ENCODE measurements around the gene MYB.

Gene MYB

DNA sequence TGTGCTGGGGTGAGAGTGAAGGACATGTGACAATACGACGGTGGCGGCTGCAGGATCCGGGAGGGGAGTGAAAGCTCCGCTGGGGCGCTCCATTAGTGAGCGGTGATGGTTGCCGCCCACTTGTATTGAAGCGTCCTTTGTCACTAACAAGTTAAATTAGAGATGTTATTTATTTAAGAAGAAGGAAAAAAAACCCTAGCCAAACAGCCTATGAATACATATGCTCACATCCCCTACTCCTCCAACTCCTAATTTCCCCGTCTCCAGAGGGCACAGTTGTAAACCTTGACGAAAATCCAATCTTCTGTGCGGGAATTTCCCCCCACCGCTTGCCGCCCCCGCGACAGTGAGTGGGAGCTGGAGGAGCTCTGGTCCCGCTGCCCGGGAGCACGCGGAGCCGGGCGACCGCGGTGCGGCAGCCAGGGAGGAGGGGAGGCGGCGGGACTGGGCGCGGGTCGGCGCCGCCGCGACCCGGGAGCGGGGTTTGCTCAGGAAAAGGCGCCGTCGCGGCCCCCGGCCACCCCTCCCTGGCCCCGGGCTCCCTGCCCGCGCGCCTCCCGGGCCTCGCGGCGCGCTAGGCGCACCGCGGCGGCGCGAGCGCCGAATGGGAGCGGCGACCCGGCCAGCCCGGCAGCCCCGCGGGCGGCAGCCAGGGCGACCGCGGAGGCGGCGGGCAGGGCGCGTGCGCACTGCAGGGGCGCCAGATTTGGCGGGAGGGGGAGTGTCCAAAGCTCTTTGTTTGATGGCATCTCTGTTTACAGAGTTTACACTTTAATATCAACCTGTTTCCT is at the start of gene MYB:
TSS of gene MYB (plus strand) at position 767 of the 791 bp plus-strand sequence. CDS start 206 bp downstream, outside the sequence.
- TF ChIP-seq CTCF (conservative IDR thresholded peaks at IDR 0.05; ENCODE audit: low read depth, low read length) = no peak
- Histone ChIP-seq H3K9ac (peak within 1 kb of the TSS; percentile 88), H3K36me3 (ENCODE audit: insufficient read depth) (peaks cover 3% of the 10 kb centered on the region; the same call in 1 of the 2 replicates), H3K27me3 (ENCODE audit: insufficient read depth, low read depth) (no peaks in the 10 kb centered on the region), H3K27ac (peak within 1 kb of the TSS; percentile 93), H3K4me2 (peak within 1 kb of the TSS; percentile 76), H3K4me3 (IDR thresholded peaks at IDR 0.05; ENCODE audit: insufficient read depth, low read depth, low read length) (peak within 1 kb of the TSS; percentile 17), H2AFZ (ENCODE audit: low read depth) (peak within 1 kb of the TSS; percentile 70), H3K79me2 (ENCODE audit: insufficient read depth, low read depth) (peaks cover 37% of the 10 kb centered on the region), H3K4me1 (ENCODE audit: low read depth, poor library complexity, severe bottlenecking) (peaks cover 34% of the 10 kb centered on the region), H4K20me1 (ENCODE audit: insufficient read depth) (no peaks in the 10 kb centered on the region)

- no peak overlapping the region for H3K4me2 ChIP-seq
- no peak overlapping the region for H2AFZ ChIP-seq (ENCODE audit: low read depth)
- H3K27me3 ChIP-seq (ENCODE audit: insufficient read depth, low read depth) = no peaks in the 10 kb centered on the region
- H3K79me2 ChIP-seq (ENCODE audit: insufficient read depth, low read depth) = no peaks in the 10 kb centered on the region
- H3K4me1 ChIP-seq (ENCODE audit: low read depth, poor library complexity, severe bottlenecking) = no peaks in the 10 kb centered on the region
- H3K27ac ChIP-seq = no peak overlapping the region
- no peak overlapping the region for H3K9ac ChIP-seq
- no peaks in the 10 kb centered on the region for H4K20me1 ChIP-seq (ENCODE audit: insufficient read depth)
- no peak for TF ChIP-seq CTCF (conservative IDR thresholded peaks at IDR 0.05; ENCODE audit: low read depth, low read length)
- H3K4me3 ChIP-seq (IDR thresholded peaks at IDR 0.05; ENCODE audit: insufficient read depth, low read depth, low read length) = no peak overlapping the region
- no peaks in the 10 kb centered on the region for H3K36me3 ChIP-seq (ENCODE audit: insufficient read depth)
Observed at GRCh38 chr6:135132776-135133175, 48.3 kb upstream of the MYB start.

DNA sequence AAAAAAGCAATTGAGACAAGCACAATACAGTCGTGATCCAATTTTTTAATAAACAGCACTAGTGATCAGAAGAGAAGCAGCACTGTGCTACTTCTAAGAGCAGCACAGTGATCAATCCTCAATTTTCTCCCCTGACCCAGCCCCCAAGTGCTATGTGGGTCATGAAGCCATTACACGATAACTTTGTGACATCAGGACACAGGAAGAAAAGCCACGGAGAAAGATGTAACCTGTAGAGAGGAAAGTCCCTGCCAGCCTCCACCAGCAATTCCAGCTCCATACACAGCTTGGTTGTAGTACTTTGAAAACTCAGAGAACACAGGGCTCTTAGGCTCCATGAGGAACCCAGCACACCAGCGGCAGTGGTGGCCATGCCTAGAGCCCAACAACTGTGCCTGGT is 45.3 kb upstream of the MYB start:
- H3K27me3 ChIP-seq (ENCODE audit: insufficient read depth, low read depth) = no peaks in the 10 kb centered on the region
- H3K4me3 ChIP-seq (IDR thresholded peaks at IDR 0.05; ENCODE audit: insufficient read depth, low read depth, low read length) = no peak overlapping the region
- no peaks in the 10 kb centered on the region for H3K79me2 ChIP-seq (ENCODE audit: insufficient read depth, low read depth)
- no peaks in the 10 kb centered on the region for H4K20me1 ChIP-seq (ENCODE audit: insufficient read depth)
- H3K9ac ChIP-seq = no peak overlapping the region
- H3K36me3 ChIP-seq (ENCODE audit: insufficient read depth) = no peaks in the 10 kb centered on the region
- no peak overlapping the region for H3K27ac ChIP-seq
- no peak for TF ChIP-seq CTCF (conservative IDR thresholded peaks at IDR 0.05; ENCODE audit: low read depth, low read length)
- H3K4me1 ChIP-seq (ENCODE audit: low read depth, poor library complexity, severe bottlenecking) = no peaks in the 10 kb centered on the region
- no peak overlapping the region for H2AFZ ChIP-seq (ENCODE audit: low read depth)
- H3K4me2 ChIP-seq = no peak overlapping the region

- H2AFZ ChIP-seq (ENCODE audit: low read depth) = no peak overlapping the region
- no peaks in the 10 kb centered on the region for H3K36me3 ChIP-seq (ENCODE audit: insufficient read depth)
- H3K27me3 ChIP-seq (ENCODE audit: insufficient read depth, low read depth) = no peaks in the 10 kb centered on the region
- no peaks in the 10 kb centered on the region for H3K4me1 ChIP-seq (ENCODE audit: low read depth, poor library complexity, severe bottlenecking)
- no peak for TF ChIP-seq CTCF (conservative IDR thresholded peaks at IDR 0.05; ENCODE audit: low read depth, low read length)
- H3K27ac ChIP-seq = no peak overlapping the region
- H3K4me3 ChIP-seq (IDR thresholded peaks at IDR 0.05; ENCODE audit: insufficient read depth, low read depth, low read length) = no peak overlapping the region
- no peaks in the 10 kb centered on the region for H3K79me2 ChIP-seq (ENCODE audit: insufficient read depth, low read depth)
- H3K4me2 ChIP-seq = no peak overlapping the region
- no peak overlapping the region for H3K9ac ChIP-seq
- no peaks in the 10 kb centered on the region for H4K20me1 ChIP-seq (ENCODE audit: insufficient read depth)
Observed at GRCh38 chr6:135137826-135138225, 43.3 kb upstream of the MYB start.

All from KMS-11 (cell line).